NB4 (cell line): Measurements from ENCODE around the gene GASK1B.

ENCODE experiments used
- CTCF ChIP-seq: IDR thresholded peaks from one replicate; pipeline ENCODE4 v1.5.1; 2012; ENCODE audit warnings: low read depth, low read length
- MYC ChIP-seq: IDR thresholded peaks from 2 replicates; pipeline ENCODE4 v1.6.1; 2011; ENCODE audit warnings: low read depth, low read length

DNA sequence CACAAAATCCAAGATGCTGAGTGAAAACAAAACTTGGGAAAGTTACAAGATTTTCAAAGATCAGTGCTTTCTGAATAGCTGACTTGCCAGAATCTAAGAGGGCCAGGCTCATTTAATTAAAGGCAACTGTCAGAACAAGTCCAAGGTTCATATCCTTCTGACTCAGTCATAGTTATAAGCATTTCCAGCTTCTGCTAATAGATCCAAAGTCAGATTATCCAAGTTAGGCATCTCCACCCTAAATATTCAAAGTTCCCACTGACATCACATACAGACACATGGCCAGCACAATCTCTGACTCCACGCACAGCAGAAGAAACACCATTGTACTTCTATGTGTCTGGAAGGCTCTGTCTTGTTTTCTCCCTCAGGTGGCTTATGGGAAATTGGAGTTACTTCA is 41.8 kb downstream of the GASK1B start:
- TF ChIP-seq CTCF: no peak
- no peak for TF ChIP-seq MYC
